Kidney epithelial cell (primary cell): ENCODE measurements around the gene TMTC4. TPM values are rescaled to one million over a fixed set of nuclear protein-coding genes. Genes with fewer than 3 reads are reported as not detected.
"Not testable (repeated sequence)": the region's sequence is repeated elsewhere in the genome, so short reads cannot be mapped to it uniquely, and the experiment has no call there.

Source experiments
- DNase-seq: peaks from one replicate; pipeline ENCODE4 v3.0.0-alpha.2; 2010; ENCODE audit warnings: low read depth
- H3K27me3 ChIP-seq: 2 replicates; pipeline ENCODE4 v1.6.0; 2011; ENCODE audit warnings: low read length; ENCODE audit not compliant: control insufficient read depth, insufficient read depth
- H3K36me3 ChIP-seq: 2 replicates; pipeline ENCODE4 v1.5.1; 2011; ENCODE audit warnings: low read length; ENCODE audit not compliant: control insufficient read depth, insufficient read depth
- H3K4me3 ChIP-seq: 2 replicates; pipeline ENCODE4 v1.5.1; 2011; ENCODE audit warnings: low read depth, mild to moderate bottlenecking, control low read depth, low read length
- CTCF ChIP-seq: IDR thresholded peaks from 2 replicates; pipeline ENCODE4 v1.5.1; 2011; ENCODE audit warnings: mild to moderate bottlenecking, moderate library complexity, low read length, control low read depth, inconsistent platforms; ENCODE audit not compliant: insufficient read depth, poor library complexity, severe bottlenecking
- total RNA-seq: library from RNA; depleted of rRNA; stranded (reverse); fragments of >200 nt; gene quantifications from 2 replicates; pipeline ENCODE4 v1.2.3, GENCODE V29; 2015

The TMTC4 gene
- total RNA-seq, 1 donor from 2014 or later = 27.1 TPM

DNA sequence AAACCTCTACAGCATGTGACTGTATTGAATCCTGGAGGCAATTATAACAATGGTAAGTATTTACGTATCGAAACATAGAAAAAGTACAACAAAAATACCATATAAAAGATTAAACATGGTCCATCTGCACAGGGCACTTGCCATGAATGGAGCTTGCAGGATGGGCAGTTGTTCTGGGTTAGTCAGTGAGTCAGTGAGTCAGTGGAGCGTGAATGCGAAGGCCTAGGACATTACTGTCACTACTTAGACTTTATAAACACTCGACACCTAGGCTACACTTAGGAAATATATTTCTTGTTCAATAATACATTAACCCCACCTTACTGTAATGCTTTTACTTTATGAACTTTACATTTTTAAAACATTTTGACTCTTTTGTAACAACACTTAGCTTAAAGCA lies 35.6 kb upstream of the TMTC4 start:
- no peak for TF ChIP-seq CTCF
- Histone ChIP-seq H3K27me3 (no peaks in the 10 kb centered on the region), H3K4me3 (no peak overlapping the region), H3K36me3 (no peaks in the 10 kb centered on the region)
- peak; percentile 50 for DNase-seq

- Histone ChIP-seq H3K36me3 (no peaks in the 10 kb centered on the region), H3K27me3 (no peaks in the 10 kb centered on the region), H3K4me3 (peak overlapping the region; percentile 1)
- TF ChIP-seq CTCF = no peak
- peak; percentile 96 for DNase-seq
These were observed 33.5 kb upstream of the TMTC4 start for GRCh38 chr13:100707818-100708740.

- H3K36me3 ChIP-seq, H3K4me3 ChIP-seq, DNase-seq, H3K27me3 ChIP-seq: not testable (repeated sequence)
These were observed 23.7 kb upstream of the TMTC4 start for GRCh38 chr13:100698331-100698730.

DNA sequence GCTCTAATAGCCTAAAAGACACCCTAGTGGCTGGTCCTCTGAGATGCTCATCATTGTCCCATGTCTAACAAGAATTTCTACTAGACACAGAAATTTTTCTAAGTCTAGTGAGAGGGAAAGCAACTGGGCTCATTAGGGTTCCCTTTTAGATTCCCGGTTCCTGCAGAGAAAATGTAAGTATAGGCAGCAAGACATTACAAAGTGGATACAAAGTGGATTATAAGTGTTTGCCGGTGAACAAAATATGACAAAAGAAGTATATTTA lies 20.8 kb upstream of the TMTC4 start:
- no peak for TF ChIP-seq CTCF
- H3K36me3 ChIP-seq = no peaks in the 10 kb centered on the region
- no peak for DNase-seq
- H3K4me3 ChIP-seq = no peak overlapping the region
- H3K27me3 ChIP-seq = peaks cover 3% of the 10 kb centered on the region

- Histone ChIP-seq H3K27me3 (peaks cover 3% of the 10 kb centered on the region), H3K4me3 (no peak overlapping the region), H3K36me3 (no peaks in the 10 kb centered on the region)
- peak; percentile 85 for TF ChIP-seq CTCF
- peak; percentile 58 for DNase-seq
These were observed 20.3 kb upstream of the TMTC4 start for GRCh38 chr13:100694722-100695508.

- Histone ChIP-seq H3K36me3 (no peaks in the 10 kb centered on the region), H3K27me3 (peaks cover 2% of the 10 kb centered on the region), H3K4me3 (no peak overlapping the region)
- no peak for DNase-seq
- no peak for TF ChIP-seq CTCF
These were observed 14.6 kb upstream of the TMTC4 start for GRCh38 chr13:100689191-100689590.
